ENCODE measurements around the gene LRRC59.

DNA sequence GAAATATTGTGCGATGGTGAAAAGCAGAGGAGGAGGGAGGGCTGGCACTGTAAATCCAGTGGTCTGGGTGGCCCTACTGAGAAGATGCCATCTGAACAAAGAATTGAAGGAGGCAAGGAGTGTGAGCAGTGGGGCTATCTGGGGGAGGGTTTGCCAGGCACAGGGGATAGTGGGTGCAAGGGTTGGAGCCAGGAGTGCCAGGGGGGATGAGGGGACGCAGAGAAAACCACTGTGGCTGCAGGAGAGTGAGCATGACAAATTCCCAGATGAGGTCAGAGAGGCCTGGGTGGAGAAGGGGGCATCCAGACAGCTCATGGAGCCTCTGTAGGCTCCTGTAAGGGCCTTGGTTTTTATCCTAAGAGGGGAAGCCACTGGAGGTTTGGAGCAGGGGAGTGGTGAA, 46.6 kb downstream of the LRRC59 start:
- TF ChIP-seq, protein P1, sequence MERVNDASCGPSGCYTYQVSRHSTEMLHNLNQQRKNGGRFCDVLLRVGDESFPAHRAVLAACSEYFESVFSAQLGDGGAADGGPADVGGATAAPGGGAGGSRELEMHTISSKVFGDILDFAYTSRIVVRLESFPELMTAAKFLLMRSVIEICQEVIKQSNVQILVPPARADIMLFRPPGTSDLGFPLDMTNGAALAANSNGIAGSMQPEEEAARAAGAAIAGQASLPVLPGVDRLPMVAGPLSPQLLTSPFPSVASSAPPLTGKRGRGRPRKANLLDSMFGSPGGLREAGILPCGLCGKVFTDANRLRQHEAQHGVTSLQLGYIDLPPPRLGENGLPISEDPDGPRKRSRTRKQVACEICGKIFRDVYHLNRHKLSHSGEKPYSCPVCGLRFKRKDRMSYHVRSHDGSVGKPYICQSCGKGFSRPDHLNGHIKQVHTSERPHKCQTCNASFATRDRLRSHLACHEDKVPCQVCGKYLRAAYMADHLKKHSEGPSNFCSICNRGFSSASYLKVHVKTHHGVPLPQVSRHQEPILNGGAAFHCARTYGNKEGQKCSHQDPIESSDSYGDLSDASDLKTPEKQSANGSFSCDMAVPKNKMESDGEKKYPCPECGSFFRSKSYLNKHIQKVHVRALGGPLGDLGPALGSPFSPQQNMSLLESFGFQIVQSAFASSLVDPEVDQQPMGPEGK (CRISPR knock-in tag; IDR thresholded peaks at IDR 0.05; ENCODE audit: borderline replicate concordance) = no peak
- TF ChIP-seq CSDC2 (CRISPR knock-in tag; IDR thresholded peaks at IDR 0.05) = no peak
- no peak for TF ChIP-seq RARB (CRISPR knock-in tag; IDR thresholded peaks at IDR 0.05)
- no peak for TF ChIP-seq TCF4 (CRISPR knock-in tag; IDR thresholded peaks at IDR 0.05; ENCODE audit: borderline replicate concordance)
- no peak for TF ChIP-seq ZFP3 (CRISPR knock-in tag; IDR thresholded peaks at IDR 0.05)
- no peak for TF ChIP-seq ZNF70 (CRISPR knock-in tag; IDR thresholded peaks at IDR 0.05)
- no peak for TF ChIP-seq TOX (CRISPR knock-in tag; IDR thresholded peaks at IDR 0.05; ENCODE audit: borderline replicate concordance)
- no peak for TF ChIP-seq GLIS3 (CRISPR knock-in tag; IDR thresholded peaks at IDR 0.05)
- no peak for TF ChIP-seq ZC3H10 (CRISPR knock-in tag; IDR thresholded peaks at IDR 0.05)
- no peak for TF ChIP-seq ISL1 (CRISPR knock-in tag; IDR thresholded peaks at IDR 0.05)
- TF ChIP-seq ZNF8 (CRISPR knock-in tag; IDR thresholded peaks at IDR 0.05) = no peak
- no peak for TF ChIP-seq ESRRG (CRISPR knock-in tag; IDR thresholded peaks at IDR 0.05)
- TF ChIP-seq, protein P2, sequence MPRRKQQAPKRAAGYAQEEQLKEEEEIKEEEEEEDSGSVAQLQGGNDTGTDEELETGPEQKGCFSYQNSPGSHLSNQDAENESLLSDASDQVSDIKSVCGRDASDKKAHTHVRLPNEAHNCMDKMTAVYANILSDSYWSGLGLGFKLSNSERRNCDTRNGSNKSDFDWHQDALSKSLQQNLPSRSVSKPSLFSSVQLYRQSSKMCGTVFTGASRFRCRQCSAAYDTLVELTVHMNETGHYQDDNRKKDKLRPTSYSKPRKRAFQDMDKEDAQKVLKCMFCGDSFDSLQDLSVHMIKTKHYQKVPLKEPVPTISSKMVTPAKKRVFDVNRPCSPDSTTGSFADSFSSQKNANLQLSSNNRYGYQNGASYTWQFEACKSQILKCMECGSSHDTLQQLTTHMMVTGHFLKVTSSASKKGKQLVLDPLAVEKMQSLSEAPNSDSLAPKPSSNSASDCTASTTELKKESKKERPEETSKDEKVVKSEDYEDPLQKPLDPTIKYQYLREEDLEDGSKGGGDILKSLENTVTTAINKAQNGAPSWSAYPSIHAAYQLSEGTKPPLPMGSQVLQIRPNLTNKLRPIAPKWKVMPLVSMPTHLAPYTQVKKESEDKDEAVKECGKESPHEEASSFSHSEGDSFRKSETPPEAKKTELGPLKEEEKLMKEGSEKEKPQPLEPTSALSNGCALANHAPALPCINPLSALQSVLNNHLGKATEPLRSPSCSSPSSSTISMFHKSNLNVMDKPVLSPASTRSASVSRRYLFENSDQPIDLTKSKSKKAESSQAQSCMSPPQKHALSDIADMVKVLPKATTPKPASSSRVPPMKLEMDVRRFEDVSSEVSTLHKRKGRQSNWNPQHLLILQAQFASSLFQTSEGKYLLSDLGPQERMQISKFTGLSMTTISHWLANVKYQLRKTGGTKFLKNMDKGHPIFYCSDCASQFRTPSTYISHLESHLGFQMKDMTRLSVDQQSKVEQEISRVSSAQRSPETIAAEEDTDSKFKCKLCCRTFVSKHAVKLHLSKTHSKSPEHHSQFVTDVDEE (CRISPR knock-in tag; IDR thresholded peaks at IDR 0.05) = no peak
